CD4-positive, alpha-beta T cell (primary cell): ENCODE data around the gene TRABD2B. TPM values are rescaled to one million over a fixed set of nuclear protein-coding genes. Genes with fewer than 3 reads are reported as not detected.

ENCODE experiments used
- ATAC-seq: fragments of 200-7000 bp; cut with Tn5 transposase; one replicate; pipeline ENCODE4 v1.10.0; 2022; ENCODE audit warnings: mild to moderate bottlenecking; ENCODE audit not compliant: poor library complexity
- CTCF ChIA-PET: fragments of 350-600 bp; sonication (Branson Sonifier 250); formaldehyde crosslinking; loops from one replicate; lab custom pipeline; 2021; ENCODE audit warnings: antibody characterized with exemption, inconsistent platforms; lab: Charles Lee
- POLR2A ChIA-PET: fragments of 350-600 bp; sonication (Branson Sonifier 250); formaldehyde crosslinking; loops from one replicate; lab custom pipeline; 2021; ENCODE audit warnings: antibody characterized with exemption, inconsistent platforms; lab: Charles Lee
- DNase-seq, 14 experiments: peaks; one replicate each; pipeline ENCODE4 v3.0.0-alpha.2; 2013 to 2020; ENCODE audit warnings: mixed read lengths in 2 of 14
- H3K27ac ChIP-seq, 2 donors: one replicate each; pipeline versions ENCODE4 v1.5.1 to v1.7.0; 2013; ENCODE audit warnings: low read length in 2 of 2, low read depth in 1 of 2, mild to moderate bottlenecking in 1 of 2
- H3K27me3 ChIP-seq, 2 experiments: 1 replicate in 1 of 2; 2 replicates in 1 of 2; pipeline versions ENCODE4 v1.6.1 to v1.7.0; 2013; ENCODE audit warnings: low read length in 2 of 2, control low read depth in 1 of 2, mild to moderate bottlenecking in 1 of 2, moderate library complexity in 1 of 2; ENCODE audit not compliant: insufficient read depth in 2 of 2, control insufficient read depth in 1 of 2
- H3K36me3 ChIP-seq: one replicate; pipeline ENCODE4 v1.6.1; 2013; ENCODE audit warnings: low read length, control low read depth; ENCODE audit not compliant: insufficient read depth
- H3K4me1 ChIP-seq: one replicate; pipeline ENCODE4 v1.6.1; 2013; ENCODE audit warnings: low read length, control low read depth; ENCODE audit not compliant: insufficient read depth
- H3K4me3 ChIP-seq: one replicate; pipeline ENCODE4 v1.5.1; 2013; ENCODE audit warnings: mild to moderate bottlenecking, low read length, moderate library complexity
- H3K9me3 ChIP-seq, 2 experiments: 1 replicate in 1 of 2; 2 replicates in 1 of 2; pipeline versions ENCODE4 v1.6.1 to v1.7.0; 2013; ENCODE audit warnings: low read length in 2 of 2, mild to moderate bottlenecking in 2 of 2, control low read depth in 1 of 2, moderate library complexity in 1 of 2; ENCODE audit not compliant: control insufficient read depth in 1 of 2, insufficient read depth in 1 of 2
- H3K27ac Mint-ChIP-seq: one replicate; pipeline ENCODE4 v1.8.0; 2020; ENCODE audit warnings: mixed read lengths
- H3K27me3 Mint-ChIP-seq: one replicate; pipeline ENCODE4 v1.8.0; 2021; ENCODE audit warnings: mixed read lengths
- H3K36me3 Mint-ChIP-seq: one replicate; pipeline ENCODE4 v1.8.0; 2021; ENCODE audit warnings: low read depth, mixed read lengths
- H3K4me1 Mint-ChIP-seq: one replicate; pipeline ENCODE4 v1.8.0; 2021; ENCODE audit warnings: low read depth, mixed read lengths
- H3K4me3 Mint-ChIP-seq: one replicate; pipeline ENCODE4 v1.8.0; 2020; ENCODE audit warnings: mild to moderate bottlenecking, mixed read lengths
- H3K9me3 Mint-ChIP-seq: one replicate; pipeline ENCODE4 v1.8.0; 2020; ENCODE audit warnings: mixed read lengths
- intact Hi-C, 2 experiments: fragments of 100-400 bp; cut with DNase I in 1 of 2; cut with micrococcal nuclease in 1 of 2; formaldehyde crosslinking; loops; one replicate each; pipeline versions ENCODE4 v1.15.1 to v1.9.0; 2023 to 2025; cut with DNase I, micrococcal nuclease
- total RNA-seq, 174 experiments: library from RNA in 2 of 174; stranded (reverse) in 2 of 174; gene quantifications; one replicate each; pipeline ENCODE4 v1.2.3 and lab custom pipeline; 2021 to 2026
- TF ChIP-seq, protein P1 (sequence below): fragments of 200-600 bp; IDR thresholded peaks from one replicate; pipeline ENCODE4 v1.8.0; 2022; ENCODE audit warnings: antibody characterized with exemption, mild to moderate bottlenecking

The TRABD2B gene
- total RNA-seq, 2 experiments from 2014 or later = not detected

DNA sequence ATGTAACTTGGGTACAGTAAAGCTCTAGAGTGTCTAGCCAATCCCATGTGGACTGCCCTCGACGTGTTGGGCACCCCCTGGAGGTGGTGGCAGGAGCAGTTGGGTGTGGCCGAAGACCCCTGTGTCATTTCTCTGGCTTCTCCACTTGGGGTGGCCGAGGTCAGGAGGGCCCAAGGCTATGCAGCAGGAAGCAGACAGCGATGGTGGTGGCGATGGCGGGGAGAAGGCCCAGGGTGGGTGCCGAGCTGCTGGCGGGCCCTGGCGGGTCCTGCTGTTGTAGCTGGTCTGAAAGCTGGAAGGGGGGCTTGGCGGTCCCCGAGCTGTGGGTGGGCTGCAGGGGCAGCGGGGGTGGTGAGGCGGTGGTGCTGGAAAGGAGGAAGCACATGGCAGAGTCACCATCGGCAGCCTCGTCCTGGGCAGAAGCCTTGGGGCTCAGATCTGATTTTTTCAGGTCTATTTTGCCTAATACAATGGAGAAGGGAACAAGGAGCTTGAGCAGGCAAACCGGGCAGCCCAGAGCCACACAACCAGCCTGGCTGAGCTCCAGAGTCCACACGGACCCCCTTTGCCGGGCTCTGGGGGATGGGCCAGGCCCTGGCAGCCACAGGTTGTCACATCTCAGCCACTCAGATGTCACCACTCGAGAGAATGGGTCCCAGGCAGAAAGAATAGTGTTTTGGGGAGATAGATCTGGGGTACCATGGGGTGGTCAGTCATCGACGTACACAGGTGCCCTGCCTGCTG, 231.3 kb downstream of the TRABD2B start:
- no peak for ATAC-seq
- Histone ChIP-seq H3K36me3 (no peaks in the 10 kb centered on the region), H3K4me1 (no peaks in the 10 kb centered on the region), H3K27me3 (no peaks in the 10 kb centered on the region), H3K9me3 (peaks cover 0 to 4% of the 10 kb centered on the region in 2 experiments), H3K27ac (no peak overlapping the region), H3K4me3 (no peak overlapping the region)
- CTCF ChIA-PET = no interaction called here
- no peak overlapping the region for H3K27ac Mint-ChIP-seq
- DNase-seq = no peak
- H3K27me3 Mint-ChIP-seq = peaks cover 12% of the 10 kb centered on the region
- no peak overlapping the region for H3K4me3 Mint-ChIP-seq
- intact Hi-C loops = no loop called here
- no peaks in the 10 kb centered on the region for H3K36me3 Mint-ChIP-seq
- H3K9me3 Mint-ChIP-seq = no peaks in the 10 kb centered on the region
- POLR2A ChIA-PET = no interaction called here
- TF ChIP-seq, protein P1, sequence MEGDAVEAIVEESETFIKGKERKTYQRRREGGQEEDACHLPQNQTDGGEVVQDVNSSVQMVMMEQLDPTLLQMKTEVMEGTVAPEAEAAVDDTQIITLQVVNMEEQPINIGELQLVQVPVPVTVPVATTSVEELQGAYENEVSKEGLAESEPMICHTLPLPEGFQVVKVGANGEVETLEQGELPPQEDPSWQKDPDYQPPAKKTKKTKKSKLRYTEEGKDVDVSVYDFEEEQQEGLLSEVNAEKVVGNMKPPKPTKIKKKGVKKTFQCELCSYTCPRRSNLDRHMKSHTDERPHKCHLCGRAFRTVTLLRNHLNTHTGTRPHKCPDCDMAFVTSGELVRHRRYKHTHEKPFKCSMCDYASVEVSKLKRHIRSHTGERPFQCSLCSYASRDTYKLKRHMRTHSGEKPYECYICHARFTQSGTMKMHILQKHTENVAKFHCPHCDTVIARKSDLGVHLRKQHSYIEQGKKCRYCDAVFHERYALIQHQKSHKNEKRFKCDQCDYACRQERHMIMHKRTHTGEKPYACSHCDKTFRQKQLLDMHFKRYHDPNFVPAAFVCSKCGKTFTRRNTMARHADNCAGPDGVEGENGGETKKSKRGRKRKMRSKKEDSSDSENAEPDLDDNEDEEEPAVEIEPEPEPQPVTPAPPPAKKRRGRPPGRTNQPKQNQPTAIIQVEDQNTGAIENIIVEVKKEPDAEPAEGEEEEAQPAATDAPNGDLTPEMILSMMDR = no peak
- H3K4me1 Mint-ChIP-seq = no peaks in the 10 kb centered on the region

GRCh38 chr1:47765236-47765635, 231.9 kb downstream of the TRABD2B start:
- H3K27me3 Mint-ChIP-seq = peaks cover 12% of the 10 kb centered on the region
- intact Hi-C loops = no loop called here
- Histone ChIP-seq H3K36me3 (no peaks in the 10 kb centered on the region), H3K27me3 (no peaks in the 10 kb centered on the region), H3K4me1 (no peaks in the 10 kb centered on the region), H3K9me3 (peaks cover 0 to 4% of the 10 kb centered on the region in 2 experiments), H3K4me3 (no peak overlapping the region), H3K27ac (no peak overlapping the region)
- H3K27ac Mint-ChIP-seq = no peak overlapping the region
- no peaks in the 10 kb centered on the region for H3K4me1 Mint-ChIP-seq
- no peak overlapping the region for H3K4me3 Mint-ChIP-seq
- H3K9me3 Mint-ChIP-seq = no peaks in the 10 kb centered on the region
- H3K36me3 Mint-ChIP-seq = no peaks in the 10 kb centered on the region
- no peak for ATAC-seq
- no peak for DNase-seq
- TF ChIP-seq, protein P1 = no peak
- POLR2A ChIA-PET = no interaction called here
- CTCF ChIA-PET = no interaction called here

DNA sequence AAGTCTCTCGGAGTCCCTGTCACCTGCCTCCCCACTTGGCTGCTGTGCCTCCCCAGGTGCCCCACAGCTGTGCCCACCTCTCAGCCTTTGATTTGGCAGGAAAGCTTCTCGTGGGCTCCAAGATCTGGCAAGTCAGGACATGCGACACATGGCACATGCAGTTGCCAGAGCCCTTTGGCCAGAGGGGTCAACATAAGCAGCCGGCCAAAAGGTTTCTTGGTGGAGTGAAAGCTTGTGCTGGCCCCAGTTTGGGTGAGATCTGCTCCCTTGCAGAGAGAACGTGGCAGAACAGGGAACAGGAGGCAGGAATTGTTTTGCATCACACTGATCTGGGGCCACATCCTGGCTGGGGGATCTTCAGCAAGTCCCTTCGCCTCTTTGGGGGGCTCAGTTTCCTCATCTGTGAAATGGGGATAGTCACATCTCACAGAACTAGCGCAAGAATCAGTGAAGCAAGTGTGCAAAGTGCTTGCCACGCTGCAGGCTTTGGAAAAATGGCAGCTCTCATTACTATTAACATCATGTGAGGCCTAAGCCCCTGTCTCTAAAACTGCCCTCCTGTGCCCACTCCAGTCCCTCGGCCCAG, 232.6 kb downstream of the TRABD2B start:
- Histone ChIP-seq H3K27me3 (no peaks in the 10 kb centered on the region), H3K36me3 (no peaks in the 10 kb centered on the region), H3K4me1 (no peaks in the 10 kb centered on the region), H3K4me3 (no peak overlapping the region), H3K27ac (no peak overlapping the region), H3K9me3 (peaks cover 0 to 4% of the 10 kb centered on the region in 2 experiments)
- H3K4me1 Mint-ChIP-seq = no peaks in the 10 kb centered on the region
- H3K27me3 Mint-ChIP-seq = peaks cover 18% of the 10 kb centered on the region
- H3K27ac Mint-ChIP-seq = no peak overlapping the region
- no peaks in the 10 kb centered on the region for H3K36me3 Mint-ChIP-seq
- POLR2A ChIA-PET = no interaction called here
- no peak overlapping the region for H3K4me3 Mint-ChIP-seq
- no peak for DNase-seq
- intact Hi-C loops = no loop called here
- CTCF ChIA-PET = no interaction called here
- no peaks in the 10 kb centered on the region for H3K9me3 Mint-ChIP-seq
- ATAC-seq = no peak
- TF ChIP-seq, protein P1 = no peak
